ENCODE results near the gene NINJ2. TPM values are rescaled to one million over a fixed set of nuclear protein-coding genes. Genes with fewer than 3 reads are reported as not detected.

Gene NINJ2
- total RNA-seq, 1 experiment from 2014 or later, result not detected

GRCh38 chr12:538731-539539, 124.3 kb downstream of the NINJ2 start:
- Mint-ChIP-seq H3K36me3 (ENCODE audit: insufficient read depth, unreplicated experiment) (peaks cover 22% of the 10 kb centered on the region), H3K27ac (ENCODE audit: unreplicated experiment) (peak overlapping the region; percentile 95), H3K4me1 (ENCODE audit: low read depth, unreplicated experiment) (peaks cover 36% of the 10 kb centered on the region), H3K4me3 (ENCODE audit: low read depth, unreplicated experiment) (no peak overlapping the region), H3K27me3 (ENCODE audit: unreplicated experiment) (peaks cover 2% of the 10 kb centered on the region), H3K9me3 (ENCODE audit: low read depth, unreplicated experiment) (no peaks in the 10 kb centered on the region)
- TF ChIP-seq CTCF (IDR thresholded peaks at IDR 0.05; ENCODE audit: unreplicated experiment), result no peak
- BruUV-seq (replicated peaks), result no TSS peak
- peak; percentile 90 for DNase-seq
- intact Hi-C loops (cut with micrococcal nuclease; ENCODE audit: unreplicated experiment), result loop anchor here (2.0 to 5.0 kb wide), 3 partner anchors 28 to 76 kb away; no protein-coding TSS in a partner anchor
- CTCF ChIA-PET, result interaction anchor here (0.7 to 2.7 kb wide), 11 partner anchors 8 to 85 kb away, joined by 3 to 37 read pairs (median 4); no protein-coding TSS in a partner anchor

GRCh38 chr12:537772-538171, 125.5 kb downstream of the NINJ2 start:
- intact Hi-C loops (cut with micrococcal nuclease; ENCODE audit: unreplicated experiment), result loop anchor here (2.0 to 5.0 kb wide), 3 partner anchors 27 to 75 kb away; no protein-coding TSS in a partner anchor
- no TSS peak for BruUV-seq (replicated peaks)
- H3K36me3 Mint-ChIP-seq (ENCODE audit: insufficient read depth, unreplicated experiment), result peaks cover 22% of the 10 kb centered on the region
- H3K27ac Mint-ChIP-seq (ENCODE audit: unreplicated experiment), result peak overlapping the region; percentile 95
- H3K4me3 Mint-ChIP-seq (ENCODE audit: low read depth, unreplicated experiment), result no peak overlapping the region
- peaks cover 36% of the 10 kb centered on the region for H3K4me1 Mint-ChIP-seq (ENCODE audit: low read depth, unreplicated experiment)
- no peaks in the 10 kb centered on the region for H3K9me3 Mint-ChIP-seq (ENCODE audit: low read depth, unreplicated experiment)
- peak; percentile 79 for DNase-seq
- TF ChIP-seq CTCF (IDR thresholded peaks at IDR 0.05; ENCODE audit: unreplicated experiment), result no peak
- no peaks in the 10 kb centered on the region for H3K27me3 Mint-ChIP-seq (ENCODE audit: unreplicated experiment)
- CTCF ChIA-PET, result interaction anchor here (0.6 to 2.7 kb wide), 8 partner anchors 18 to 393 kb away, joined by 3 to 37 read pairs (median 4); no protein-coding TSS in a partner anchor

GRCh38 chr12:536751-537245, 126.4 kb downstream of the NINJ2 start:
- BruUV-seq (replicated peaks), result no TSS peak
- CTCF ChIA-PET, result interaction anchor here (1.1 to 2.2 kb wide), 2 partner anchors 41 to 49 kb away, joined by 3 to 7 read pairs; no protein-coding TSS in a partner anchor
- no peak overlapping the region for H3K4me3 Mint-ChIP-seq (ENCODE audit: low read depth, unreplicated experiment)
- DNase-seq, result no peak
- H3K4me1 Mint-ChIP-seq (ENCODE audit: low read depth, unreplicated experiment), result peaks cover 30% of the 10 kb centered on the region
- H3K36me3 Mint-ChIP-seq (ENCODE audit: insufficient read depth, unreplicated experiment), result peaks cover 22% of the 10 kb centered on the region
- peaks cover 2% of the 10 kb centered on the region for H3K9me3 Mint-ChIP-seq (ENCODE audit: low read depth, unreplicated experiment)
- TF ChIP-seq CTCF (IDR thresholded peaks at IDR 0.05; ENCODE audit: unreplicated experiment), result no peak
- H3K27ac Mint-ChIP-seq (ENCODE audit: unreplicated experiment), result no peak overlapping the region
- intact Hi-C loops (cut with micrococcal nuclease; ENCODE audit: unreplicated experiment), result loop anchor here (5.0 kb wide), 1 partner anchor 34 kb away; no protein-coding TSS in a partner anchor
- no peaks in the 10 kb centered on the region for H3K27me3 Mint-ChIP-seq (ENCODE audit: unreplicated experiment)

GRCh38 chr12:535396-535795, 127.8 kb downstream of the NINJ2 start:
- Mint-ChIP-seq H3K4me1 (ENCODE audit: low read depth, unreplicated experiment) (peaks cover 23% of the 10 kb centered on the region), H3K27ac (ENCODE audit: unreplicated experiment) (peak overlapping the region; percentile 4), H3K9me3 (ENCODE audit: low read depth, unreplicated experiment) (peaks cover 7% of the 10 kb centered on the region), H3K4me3 (ENCODE audit: low read depth, unreplicated experiment) (no peak overlapping the region), H3K27me3 (ENCODE audit: unreplicated experiment) (no peaks in the 10 kb centered on the region), H3K36me3 (ENCODE audit: insufficient read depth, unreplicated experiment) (peaks cover 22% of the 10 kb centered on the region)
- CTCF ChIA-PET, result no interaction called here
- BruUV-seq (replicated peaks), result no TSS peak
- intact Hi-C loops (cut with micrococcal nuclease; ENCODE audit: unreplicated experiment), result loop anchor here (5.0 kb wide), 1 partner anchor 33 kb away; no protein-coding TSS in a partner anchor
- TF ChIP-seq CTCF (IDR thresholded peaks at IDR 0.05; ENCODE audit: unreplicated experiment), result no peak
- DNase-seq, result no peak
